GM21576 (cell line): Measurements from ENCODE around the gene TSPAN15.
"Not testable (repeated sequence)": the region's sequence is repeated elsewhere in the genome, so short reads cannot be mapped to it uniquely, and the experiment has no call there.

Source experiments
- ATAC-seq: cut with Tn5 transposase; IDR thresholded peaks from one replicate; pipeline ENCODE4 v1.9.1; 2021; ENCODE audit warnings: mild to moderate bottlenecking, moderate library complexity; ENCODE audit not compliant: unreplicated experiment

Gene TSPAN15

GRCh38 chr10:69483963-69484362, 32.7 kb downstream of the TSPAN15 start:
- no peak for ATAC-seq

DNA sequence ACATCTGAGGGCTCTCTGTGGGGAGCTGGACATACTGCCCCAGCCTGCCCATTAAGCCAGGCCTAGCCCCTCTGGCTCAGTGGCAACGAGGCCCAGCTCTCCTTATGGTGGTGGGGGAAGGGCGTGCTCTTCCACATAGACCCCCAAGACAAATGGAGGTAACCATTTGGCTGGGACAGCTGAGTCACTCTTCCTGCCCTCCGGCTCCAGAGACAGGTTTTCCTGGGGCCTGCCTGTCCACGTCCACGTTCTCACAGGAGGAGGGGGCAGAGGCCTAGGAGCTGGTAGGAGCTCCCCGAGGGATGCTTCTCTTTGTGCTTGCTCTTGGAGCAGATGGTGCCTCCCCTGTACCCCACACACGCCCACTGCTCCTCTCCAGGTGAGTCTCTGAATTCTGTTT, 33.5 kb downstream of the TSPAN15 start:
- ATAC-seq: no peak

- no peak for ATAC-seq
Measured at GRCh38 chr10:69486922-69487730, 35.9 kb downstream of the TSPAN15 start.

DNA sequence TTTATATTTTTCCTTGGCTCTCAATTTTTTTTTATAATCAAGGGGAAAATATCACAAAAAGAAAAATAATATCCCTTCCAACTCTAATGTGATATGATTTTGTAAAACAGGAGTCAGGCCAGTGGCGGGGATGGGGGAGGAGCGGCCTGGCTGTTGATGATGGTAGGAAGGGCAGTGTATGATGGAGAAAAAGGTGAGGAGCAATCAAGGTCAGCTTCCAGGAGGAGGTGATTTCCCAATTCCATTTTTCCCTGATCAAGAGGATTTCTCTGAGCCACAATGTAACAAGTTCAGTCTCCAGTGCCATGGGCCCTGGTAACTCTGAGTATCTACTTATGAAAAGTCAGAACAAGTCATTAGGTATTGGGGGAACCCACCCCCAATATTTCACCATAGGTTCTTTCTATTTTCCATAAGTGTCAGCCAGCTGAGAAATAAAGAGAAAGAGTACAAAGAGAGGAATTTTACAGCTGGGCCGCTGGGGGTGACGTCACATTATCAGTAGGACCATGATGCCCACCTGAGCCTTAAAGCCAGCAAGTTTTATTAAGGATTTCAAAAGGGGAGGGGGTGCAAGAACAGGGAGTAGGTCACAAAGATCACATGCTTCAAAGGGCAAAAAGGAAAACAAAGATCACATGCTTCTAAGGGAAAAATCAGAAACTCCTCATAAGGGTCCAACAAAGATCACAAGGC, 37.0 kb downstream of the TSPAN15 start:
- ATAC-seq: not testable (repeated sequence)

GRCh38 chr10:69488856-69489255, 37.6 kb downstream of the TSPAN15 start:
- ATAC-seq: not testable (repeated sequence)

DNA sequence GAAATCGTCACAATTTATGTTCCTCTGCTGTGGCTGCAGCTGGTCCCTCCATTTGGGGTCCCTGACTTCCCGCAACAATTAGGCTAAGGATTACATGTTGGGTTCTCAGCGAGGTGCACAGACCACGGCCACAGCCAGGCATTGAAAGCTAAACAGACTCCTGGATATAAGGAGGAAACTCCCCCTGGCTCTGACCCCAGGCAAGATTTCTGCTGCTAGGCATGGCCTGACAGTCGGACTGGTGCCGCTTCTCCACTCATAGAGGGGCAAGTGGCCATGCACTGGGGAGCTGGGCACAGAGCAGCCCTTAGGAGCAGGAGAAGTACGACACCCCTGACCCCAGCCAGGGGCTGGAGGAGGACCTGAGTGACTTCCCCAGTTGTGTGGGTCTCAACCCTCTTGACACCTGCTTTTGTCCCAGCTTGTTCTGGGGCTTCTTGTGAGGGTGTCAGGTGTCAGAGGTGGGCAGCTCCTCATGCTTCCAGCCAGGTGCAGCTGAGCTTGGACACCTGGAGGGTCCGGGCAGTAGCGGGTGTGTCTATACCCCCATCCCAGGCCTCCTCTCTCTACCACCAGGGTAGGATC, 38.3 kb downstream of the TSPAN15 start:
- no peak for ATAC-seq

DNA sequence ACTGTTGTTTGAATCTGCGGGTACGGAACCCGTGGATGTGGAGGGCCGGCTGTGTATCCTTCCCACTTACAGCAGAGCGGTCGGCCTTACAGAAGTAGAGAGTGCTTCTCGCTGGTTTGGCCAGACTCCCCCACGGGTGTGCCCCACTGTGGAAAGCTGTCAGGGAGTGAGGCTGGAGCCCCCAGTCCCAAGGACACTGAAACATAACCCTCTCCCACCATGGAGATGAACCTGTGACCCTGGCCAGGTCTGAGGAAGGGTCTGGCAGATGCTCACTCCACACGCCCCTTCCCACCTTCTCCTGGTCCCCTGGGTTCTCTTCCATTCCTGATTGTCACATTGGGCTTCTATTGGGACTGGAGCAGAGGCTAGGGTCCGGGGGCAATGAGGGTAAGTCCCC, 39.6 kb downstream of the TSPAN15 start:
- no peak for ATAC-seq

- no peak for ATAC-seq
Measured at GRCh38 chr10:69491611-69492010, 40.3 kb downstream of the TSPAN15 start.

DNA sequence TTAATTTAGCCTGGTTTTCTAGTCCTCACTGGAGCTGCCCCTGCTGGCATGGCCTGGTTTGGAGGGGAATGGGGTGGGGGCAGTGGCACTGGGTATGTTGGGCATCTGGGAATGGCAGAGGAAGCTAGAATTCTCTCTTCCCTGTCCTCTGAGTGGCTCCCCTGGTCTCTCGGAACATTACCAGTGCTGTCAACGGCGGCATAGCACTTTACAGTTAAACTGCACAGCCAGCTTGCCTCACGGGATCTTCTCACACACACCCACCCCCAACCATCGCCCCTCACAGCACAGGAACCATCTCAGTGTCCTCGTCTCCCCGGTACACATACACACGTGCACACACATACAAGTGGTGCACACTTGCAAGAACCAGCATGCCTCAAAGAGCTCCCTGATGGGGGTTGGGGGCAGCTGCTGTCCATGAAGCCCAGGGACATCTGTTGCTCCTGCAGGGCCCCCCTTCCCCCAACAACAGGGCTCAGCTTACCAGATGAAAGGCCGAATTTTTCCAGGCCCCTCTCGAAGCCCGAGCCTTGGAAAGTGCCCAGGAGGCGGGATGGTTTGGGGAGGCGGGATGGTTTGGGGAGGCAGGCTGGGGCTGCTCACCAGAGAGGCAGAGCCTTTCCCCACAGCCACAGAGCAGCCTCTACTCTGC, 41.0 kb downstream of the TSPAN15 start:
- ATAC-seq: no peak

DNA sequence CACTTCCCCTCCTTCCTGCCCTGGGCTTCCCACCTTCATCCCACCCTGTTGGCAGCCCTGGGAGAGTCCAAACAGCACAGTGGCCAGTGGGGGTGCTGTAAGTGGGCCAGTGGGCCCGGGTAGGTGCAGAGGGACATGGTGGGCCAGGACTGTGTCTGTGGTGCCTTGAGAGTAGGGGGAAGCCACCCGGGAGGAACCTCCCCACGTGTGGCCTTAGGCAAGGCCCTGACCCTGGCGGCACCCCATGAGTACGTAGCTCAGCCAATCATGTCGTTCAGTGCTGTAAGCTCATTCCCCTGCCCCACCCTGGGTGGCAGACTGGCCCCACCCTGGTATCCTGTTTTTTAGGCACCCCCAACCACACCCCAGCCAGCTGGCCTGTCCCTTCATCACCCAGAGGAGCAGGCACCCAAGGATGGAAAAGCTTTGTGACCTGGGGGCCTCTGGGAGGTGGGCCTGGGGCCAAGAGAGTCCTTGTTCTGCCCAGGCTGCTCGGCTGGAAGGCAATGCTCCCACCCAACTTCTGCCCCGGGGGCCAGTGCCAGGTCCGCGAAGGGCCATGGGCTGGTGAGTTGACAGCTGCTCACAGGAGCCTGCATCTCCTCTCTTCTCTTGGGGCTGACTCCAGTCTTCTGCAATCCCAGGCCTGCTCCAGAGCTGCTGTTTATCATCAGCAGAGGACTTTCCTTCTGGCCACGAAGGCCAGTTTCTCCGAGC, 41.6 kb downstream of the TSPAN15 start:
- no peak for ATAC-seq

- ATAC-seq: no peak
Measured at GRCh38 chr10:69494626-69495558, 43.6 kb downstream of the TSPAN15 start.

DNA sequence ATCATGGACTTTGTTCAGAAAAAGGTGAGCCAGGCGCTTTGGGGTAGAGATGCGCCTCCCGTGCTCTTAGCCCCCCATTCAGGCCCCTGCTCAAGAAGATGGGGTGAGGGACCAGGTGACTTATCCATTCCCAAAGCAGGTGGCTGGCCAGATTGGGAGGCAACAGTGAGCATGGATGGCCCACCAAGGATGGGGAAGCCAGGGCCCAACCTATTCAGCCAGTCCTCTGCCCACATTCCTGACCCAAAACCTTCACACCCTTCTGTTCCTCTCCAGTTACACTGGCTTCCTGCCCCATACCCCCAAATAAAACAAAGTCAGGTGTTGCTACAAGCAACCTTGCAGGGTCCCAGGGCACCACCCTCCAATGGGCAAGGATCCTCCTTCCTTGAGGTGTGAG, 44.4 kb downstream of the TSPAN15 start:
- no peak for ATAC-seq

GRCh38 chr10:69496352-69497230, 45.3 kb downstream of the TSPAN15 start:
- no peak for ATAC-seq

- no peak for ATAC-seq
Measured at GRCh38 chr10:69497231-69497561, 45.9 kb downstream of the TSPAN15 start.

DNA sequence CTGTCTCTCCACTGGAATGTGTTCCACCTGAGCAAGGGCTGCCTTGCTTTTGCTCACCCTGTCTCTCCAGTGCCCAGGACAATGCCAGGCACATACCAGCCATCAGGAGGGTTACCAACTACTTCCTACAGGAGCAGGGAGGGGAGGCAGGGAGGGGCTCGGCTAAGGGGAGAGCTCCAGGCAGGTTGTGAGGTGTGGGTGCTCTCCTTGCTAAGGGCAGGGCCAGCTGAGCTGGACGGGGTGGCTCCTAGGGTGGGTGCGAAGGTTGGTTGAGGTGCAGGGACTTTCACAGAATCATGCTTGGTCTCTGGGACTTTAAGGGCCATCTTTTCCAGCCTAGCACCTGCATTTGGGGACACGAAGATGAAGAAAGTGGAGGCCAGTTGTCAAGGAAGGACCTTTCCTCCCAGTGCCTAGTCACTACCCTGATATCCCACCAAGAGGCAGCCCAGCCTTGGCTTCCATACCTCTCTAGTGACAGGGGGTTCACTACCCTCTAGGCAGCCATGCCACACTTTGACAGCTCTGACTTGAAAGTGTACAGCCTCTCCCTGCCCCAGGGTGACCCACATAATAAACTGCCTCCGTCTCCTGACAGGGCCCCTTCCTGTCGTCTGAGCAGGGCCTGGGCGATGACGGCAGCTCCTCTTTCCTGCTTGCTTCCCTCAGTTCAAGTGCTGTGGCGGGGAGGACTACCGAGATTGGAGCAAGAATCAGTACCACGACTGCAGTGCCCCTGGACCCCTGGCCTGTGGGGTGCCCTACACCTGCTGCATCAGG, 46.5 kb downstream of the TSPAN15 start:
- ATAC-seq: no peak

GRCh38 chr10:69498711-69499471, 47.6 kb downstream of the TSPAN15 start:
- no peak for ATAC-seq
